HG03103 (cell line): Measurements from ENCODE around the gene PAWR.
"Not testable (repeated sequence)": the region's sequence is repeated elsewhere in the genome, so short reads cannot be mapped to it uniquely, and the experiment has no call there.

Experiments
- ATAC-seq: cut with Tn5 transposase; IDR thresholded peaks from one replicate; pipeline ENCODE4 v1.9.1; 2021; ENCODE audit warnings: low read depth; ENCODE audit not compliant: unreplicated experiment

The PAWR gene

DNA sequence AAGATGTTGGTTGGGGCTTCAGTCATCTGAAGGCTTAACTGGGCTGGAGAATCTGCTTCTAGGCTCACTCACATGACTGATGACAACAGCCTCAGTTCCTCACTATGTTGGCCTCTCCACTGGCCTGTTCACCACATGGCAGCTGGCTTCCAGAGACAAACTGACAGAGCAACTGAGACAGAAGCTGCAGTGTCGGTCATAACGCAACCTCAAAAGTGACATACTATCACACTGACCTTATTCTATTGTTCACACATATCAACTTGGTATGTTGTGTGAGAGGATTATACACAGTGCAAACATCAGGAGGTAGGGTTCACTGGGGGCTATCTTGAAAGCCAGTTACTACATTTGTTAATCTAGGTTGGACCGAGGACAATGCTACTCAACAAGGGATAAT lies 92.9 kb downstream of the PAWR start:
- ATAC-seq = no peak

DNA sequence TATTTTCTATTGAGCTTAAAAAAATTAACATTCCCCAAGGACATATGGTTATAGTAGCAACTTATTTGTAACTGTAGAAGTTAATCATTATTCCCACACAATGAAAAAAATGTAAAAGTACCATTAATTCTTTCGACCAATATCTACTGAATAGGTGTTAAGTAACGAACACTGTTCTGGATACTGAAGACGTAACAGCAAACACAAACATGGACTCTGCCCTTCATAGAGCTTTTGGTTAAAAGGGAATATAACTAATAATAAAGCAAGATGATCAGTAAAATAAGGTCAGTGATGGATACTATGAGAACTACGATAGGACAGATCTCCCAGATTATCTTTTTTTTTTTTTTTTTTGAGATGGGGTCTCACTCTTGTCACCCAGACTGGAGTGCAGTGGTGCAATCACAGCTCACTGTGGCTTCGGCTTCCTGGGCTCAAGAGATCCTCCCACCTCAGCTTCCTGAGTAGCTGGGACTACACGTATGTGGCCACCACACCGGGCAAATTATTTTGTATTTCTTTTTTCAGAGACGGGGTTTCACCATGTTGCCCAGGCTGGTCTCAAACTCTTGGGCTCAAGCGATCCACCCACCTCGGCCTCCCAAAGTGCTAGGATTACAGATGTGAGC lies 93.9 kb downstream of the PAWR start:
- no peak for ATAC-seq

DNA sequence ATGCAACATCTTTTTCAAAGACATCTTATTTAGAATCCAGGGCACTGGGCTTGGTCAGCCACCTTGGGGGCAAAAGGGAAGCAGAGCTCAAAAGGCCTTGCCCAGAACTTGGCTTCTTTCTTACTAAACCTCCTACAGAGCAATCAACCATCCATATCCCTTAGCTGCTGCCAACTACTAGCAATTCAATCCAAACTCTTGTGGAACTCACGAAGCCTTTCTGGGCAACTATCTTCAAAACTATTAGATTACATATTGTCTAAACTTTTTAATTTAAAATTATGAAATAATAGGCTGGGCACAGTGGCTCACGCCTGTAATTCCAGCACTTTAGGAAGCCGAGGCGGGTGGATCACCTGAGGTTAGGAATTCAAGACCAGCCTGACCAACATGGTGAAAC lies 95.5 kb downstream of the PAWR start:
- ATAC-seq = no peak

DNA sequence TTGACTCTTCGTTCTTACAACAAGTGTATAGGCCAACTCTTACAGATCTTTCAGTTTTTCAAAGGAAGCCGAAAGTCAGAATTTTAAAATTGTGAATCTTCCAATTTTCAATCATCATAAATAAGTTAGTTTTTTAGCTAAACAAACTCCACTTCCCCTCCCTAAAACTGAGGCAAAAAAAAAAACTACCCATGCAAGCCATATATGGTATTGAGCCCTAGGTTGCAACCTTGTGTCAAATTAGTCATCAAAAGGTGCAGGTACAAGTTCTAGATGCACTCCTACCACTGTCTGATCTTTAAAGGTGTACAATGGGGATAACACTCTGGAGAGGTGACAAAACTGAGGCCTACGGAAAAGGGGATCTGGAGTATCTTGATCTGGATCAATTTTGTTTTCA lies 97.9 kb downstream of the PAWR start:
- no peak for ATAC-seq

DNA sequence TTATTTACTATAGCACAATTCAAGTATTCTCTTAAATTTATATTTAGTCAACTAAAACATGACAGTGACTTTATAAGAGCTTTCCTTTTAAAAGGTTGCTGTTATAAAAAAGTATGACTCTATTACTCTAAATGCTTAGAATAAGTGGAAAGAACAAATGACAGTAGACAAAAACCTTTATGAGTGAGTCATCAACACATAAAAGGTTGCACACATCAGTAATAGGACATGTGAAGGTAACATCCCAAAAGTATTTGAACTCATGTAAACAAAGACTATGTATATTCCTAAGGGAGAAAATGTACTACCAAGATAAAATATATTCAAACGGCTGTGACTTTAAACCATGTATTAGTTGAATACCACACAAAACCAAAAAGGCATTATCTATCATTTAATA lies 98.8 kb downstream of the PAWR start:
- no peak for ATAC-seq

DNA sequence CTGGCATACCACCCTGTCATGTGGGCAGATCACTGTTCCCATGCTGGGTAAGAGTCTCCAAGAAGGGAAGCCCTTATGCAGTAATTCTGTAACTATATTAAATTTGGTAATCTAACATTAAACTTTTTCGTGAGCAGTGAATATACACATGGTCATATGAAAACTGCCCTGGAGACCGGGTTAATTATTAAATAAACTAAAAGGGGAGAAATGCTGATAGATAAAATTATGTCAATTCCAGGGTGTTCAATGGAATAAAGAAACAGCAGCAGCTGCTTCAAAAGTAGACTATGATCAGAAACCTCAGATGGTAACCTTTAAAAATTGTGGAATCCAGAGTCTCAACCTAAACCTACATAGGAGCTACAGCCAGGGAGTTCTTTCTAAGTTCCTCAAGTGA lies 100.0 kb downstream of the PAWR start:
- no peak for ATAC-seq

DNA sequence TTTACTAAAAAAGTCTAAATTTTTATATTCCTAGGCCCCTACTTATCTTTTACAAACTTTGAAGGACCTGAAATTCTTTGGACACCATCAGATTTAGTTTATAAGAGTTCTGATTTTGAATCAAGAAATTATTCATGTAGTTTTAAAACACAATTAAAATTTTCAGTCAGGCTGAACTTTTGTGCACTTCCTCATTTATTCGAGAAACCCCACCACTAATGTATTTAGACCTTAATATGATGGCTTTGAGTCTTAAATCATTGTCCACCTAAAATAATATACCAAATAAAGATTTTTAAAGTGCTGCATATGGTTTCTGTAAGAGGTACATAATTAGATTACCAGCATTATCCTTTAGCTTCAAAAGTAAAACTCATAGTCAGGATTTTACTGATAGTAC lies 103.4 kb downstream of the PAWR start:
- ATAC-seq = no peak

DNA sequence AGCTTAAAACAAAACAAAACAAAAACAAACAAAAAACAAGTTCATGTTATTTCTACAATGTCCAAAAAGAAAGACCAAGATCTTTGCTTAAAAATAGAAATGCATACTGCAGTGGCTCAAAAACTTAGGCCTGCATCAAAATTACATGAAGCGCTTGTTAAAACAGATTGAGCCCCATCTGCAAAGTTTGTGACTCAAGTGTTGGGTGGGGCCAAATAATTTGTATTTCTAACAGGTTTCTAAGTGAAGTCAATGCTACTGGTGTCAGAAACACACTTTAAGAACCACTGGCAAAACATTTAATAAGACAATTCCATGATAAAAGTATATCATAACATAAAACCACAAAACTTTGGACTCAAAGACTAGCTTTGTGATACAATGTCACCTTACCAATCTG lies 105.6 kb downstream of the PAWR start:
- ATAC-seq = no peak

DNA sequence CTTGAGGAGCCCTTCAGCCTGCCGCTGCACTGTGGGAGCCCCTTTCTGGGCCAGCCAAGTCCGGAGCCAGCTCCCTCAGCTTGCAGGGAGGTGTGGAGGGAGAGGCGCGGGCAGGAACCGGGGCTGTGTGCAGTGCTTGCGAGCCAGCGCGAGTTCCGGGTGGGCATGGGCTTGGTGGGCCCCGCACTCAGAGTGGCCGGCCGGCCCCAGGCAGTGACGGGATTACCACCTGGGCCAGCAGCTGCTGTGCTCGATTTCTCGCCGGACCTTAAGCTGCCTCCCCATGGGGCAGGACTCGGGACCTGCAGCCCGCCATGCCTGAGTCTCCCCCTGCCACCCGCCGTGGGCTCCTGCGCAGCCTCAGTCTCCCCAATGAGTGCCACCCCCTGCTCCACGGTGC lies 116.9 kb downstream of the PAWR start:
- ATAC-seq = no peak

DNA sequence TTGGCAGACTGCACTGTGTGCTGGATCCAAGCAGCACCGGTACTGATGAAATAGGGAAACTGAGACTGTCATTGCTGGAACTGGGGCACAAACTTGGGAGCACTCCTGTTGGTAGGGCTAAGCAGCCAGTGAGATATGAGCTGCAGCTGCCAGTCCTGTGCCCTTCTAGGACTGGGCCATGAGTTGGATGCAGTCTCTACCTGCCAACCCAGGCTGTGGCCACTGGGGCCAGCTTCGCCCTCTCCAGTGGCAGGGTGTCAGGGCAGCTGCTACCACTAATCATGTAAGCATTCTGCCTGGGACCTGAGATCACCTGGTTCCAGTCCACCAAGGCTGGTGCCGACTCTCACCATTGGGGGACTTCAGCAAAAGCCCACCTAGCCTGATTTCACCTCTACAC lies 121.1 kb downstream of the PAWR start:
- no peak for ATAC-seq

DNA sequence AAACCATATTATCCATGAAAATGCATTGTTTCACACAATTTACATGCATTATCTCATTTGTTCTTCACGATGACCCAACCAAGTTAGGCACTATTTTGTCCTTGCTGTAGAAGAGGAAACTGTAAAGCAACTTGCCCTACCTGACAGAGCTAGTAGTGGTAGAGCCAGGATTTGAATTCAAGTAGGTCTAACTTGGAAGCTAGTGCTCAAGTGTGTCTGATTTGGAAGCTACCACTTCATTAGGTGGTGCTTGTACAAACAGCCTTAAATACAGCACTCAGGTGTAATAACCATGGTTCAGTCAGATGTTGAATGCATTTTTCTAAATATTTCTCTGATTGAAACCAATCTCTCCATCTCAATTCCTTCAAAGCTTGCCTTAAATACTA lies 123.6 kb downstream of the PAWR start:
- ATAC-seq = no peak

DNA sequence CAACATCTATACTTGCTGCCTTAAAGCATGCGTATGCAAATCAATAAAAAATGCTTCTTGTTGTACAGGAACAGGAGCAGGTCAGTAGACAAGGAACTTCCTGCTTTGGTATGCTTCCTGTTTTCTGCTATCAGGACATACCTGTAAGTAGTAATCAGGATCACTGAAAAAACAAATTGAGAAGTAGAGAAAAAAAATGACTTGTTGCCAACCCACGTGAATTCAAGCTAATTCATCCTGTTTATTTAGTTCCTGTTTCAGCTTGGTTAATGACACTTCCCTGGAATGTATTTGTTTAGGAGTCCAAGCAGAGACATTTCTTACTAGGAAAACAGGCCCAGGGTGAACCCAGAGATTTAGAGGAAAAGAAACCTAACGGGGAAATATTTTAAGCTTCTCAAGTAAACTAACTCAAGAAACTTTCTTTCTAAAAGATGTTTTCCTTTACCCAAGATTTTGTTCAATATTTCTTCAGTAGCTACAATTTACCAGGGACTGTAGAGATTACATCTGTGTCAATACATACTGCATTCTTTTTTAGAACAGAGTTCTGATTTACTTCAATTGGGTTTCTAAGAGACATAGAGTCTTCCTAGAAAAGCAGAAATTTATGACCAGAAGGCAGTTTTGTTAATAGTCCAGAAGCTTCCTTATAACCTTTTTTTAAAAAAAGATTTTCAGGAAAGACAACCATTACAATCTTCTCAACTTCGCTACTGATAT lies 124.2 kb downstream of the PAWR start:
- no peak for ATAC-seq

DNA sequence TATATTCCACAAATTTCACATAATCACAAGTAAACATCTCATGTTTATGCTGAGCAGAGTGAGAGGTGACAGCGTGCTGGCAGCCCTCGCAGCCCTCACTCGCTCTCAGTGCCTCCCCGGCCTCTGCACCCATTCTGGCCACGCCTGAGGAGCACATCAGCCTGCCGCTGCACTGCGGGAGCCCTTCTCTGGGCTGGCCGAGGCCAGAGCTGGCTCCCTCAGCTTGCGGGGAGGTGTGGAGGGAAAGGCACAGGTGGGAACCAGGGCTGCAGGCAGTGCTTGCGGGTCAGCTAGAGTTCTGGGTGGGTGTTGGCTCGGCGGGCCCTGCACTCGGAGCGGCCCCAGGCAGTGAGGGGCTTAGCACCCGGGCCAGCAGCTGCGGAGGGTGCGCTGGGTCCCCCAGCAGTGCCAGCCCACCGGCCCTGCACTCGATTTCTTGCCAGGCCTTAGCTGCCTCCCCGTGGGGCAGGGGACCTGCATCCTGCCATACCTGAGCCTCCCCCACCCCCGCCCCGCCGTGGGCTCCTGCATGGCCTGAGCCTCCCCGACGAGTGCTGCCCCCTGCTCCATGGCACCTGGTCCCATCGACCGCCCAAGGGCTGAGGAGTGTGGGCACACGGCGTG lies 125.9 kb downstream of the PAWR start:
- not testable (repeated sequence) for ATAC-seq

DNA sequence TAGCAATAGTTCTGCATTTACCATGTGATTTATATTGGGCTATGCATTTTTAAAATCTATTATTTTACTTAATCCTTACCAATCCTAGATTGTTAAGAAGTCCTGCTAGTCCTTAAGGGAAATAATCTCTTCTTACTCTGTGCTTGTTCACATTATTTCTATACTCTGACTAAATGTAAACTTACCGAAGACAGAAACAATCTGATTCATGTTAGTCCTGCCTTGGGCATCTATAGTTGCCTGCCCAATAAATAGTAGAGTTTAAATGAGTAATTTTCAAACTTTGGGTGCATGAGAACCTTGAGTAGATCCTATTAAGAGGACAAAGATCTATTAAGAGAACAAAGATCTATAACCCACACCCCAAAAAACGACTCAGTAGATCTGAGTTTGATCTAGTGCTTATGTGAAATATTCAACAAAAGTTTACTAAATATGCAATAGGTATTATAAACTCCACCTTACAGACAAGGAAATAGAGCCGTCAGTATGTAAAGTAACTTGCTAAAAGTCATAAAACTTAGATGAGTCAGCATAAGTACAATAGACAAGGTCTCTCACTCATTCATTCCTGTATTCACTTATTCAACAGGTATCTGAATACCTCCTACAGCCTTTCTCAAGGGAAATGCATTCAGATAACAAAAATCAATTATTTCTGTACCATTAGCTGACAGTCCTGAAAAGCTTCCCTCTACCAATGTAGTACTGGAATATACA lies 127.6 kb downstream of the PAWR start:
- ATAC-seq = no peak

DNA sequence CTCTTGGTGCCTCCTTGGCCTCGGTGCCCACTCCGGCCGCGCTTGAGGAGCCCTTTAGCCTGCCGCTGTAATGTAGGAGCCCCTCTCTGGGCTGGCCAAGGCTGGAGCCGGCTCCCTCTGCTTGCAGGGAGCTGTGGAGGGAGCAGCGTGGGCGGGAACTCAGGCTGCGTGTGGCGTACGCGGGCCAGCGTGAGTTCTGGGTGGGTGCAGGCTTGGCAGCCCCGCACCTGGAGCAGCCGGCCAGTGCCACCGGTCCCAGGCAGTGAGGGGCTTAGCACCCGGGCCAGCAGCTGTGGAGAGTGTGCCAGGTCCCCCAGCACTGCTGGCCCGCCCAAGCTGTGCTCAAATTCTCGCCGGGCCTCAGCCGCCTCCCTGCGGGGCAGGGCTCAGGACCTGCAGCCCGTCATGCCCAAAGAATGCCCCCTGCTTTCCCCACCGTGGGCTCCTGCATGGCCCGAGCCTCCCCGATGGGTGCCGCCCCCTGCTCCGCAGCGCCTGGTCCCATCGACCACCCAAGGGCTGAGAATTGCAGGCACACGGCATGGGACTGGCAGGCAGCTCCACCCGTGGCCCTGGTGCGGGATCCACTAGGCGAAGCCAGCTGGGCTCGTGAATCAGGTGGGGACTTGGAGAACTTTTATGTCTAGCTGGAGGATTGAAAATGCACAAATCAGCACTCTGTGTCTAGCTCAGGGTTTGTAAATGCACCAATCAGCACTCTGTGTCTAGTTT lies 129.2 kb downstream of the PAWR start:
- no peak for ATAC-seq

DNA sequence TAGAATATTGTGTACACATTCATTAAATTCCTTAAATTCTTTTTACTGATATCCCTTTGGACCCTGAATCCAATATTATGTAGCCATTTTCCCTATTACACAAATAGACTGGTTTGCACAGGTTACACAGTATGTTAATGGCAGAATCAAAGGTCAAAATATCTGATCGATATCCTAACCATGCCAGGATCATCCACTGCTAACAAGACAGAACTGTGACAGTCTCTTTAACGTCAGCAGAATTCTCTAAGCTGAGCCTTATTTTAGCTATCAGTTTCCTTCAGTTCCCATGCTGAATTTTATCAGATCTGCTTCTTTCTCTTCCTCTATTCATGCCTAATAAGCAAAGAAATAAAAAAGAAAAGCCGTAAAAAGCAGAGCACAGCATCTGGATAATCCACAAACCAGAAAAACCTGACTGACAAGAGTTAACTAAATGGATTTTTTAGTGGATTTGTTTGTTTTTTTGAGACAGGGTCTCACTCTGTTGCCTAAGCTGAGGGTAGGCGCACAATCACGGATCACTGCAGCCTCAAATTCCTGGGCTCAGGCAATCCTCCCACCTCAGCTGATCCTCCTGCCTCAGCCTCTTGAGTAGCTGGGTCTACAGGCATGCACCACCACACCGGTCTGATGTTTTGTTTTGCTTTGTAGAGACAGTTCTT lies 130.4 kb downstream of the PAWR start:
- ATAC-seq = no peak

DNA sequence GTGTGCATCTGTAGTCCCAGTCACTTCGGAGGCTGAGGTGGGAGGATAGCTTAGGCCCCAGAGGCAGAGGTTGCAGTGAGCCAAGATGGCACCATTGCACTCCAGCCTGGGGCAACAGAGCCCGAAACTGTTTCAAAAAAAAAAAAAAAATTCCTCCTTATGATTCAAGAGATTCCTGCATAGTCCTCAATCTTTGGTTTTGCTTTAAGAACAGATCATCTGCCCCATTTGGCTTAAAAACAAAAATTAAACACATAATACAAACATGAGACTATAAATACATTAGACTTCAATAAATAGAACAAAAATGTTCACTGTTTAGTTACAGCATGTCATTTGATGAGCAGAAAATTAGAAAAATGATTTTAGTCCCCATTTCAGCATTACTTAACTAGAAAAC lies 131.2 kb downstream of the PAWR start:
- ATAC-seq = no peak

DNA sequence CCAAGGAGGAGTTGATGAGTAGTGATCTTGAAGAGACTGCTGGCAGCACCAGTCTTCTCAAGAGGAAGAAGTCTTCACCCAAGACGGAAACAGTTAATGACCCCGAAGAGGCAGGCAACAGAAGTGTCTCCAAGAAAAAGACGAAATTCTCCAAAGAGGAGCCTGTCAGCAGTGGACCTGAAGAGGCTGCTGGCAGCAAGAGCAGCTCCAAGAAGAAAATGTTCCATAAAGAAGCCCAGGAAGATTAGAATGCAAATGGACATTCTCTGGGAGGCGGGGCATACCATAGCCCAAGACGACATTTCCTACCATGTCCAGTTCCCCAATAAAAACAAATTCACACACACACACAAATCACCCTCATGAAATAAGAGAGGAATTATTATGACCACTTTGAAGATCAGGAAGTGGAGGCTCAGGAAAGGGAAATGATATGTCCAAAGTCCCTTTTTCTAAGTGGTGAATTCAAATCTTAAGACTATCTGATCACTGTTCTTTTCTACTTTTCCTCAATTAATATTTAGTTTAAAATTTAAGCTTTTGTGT lies 131.8 kb downstream of the PAWR start:
- no peak for ATAC-seq

DNA sequence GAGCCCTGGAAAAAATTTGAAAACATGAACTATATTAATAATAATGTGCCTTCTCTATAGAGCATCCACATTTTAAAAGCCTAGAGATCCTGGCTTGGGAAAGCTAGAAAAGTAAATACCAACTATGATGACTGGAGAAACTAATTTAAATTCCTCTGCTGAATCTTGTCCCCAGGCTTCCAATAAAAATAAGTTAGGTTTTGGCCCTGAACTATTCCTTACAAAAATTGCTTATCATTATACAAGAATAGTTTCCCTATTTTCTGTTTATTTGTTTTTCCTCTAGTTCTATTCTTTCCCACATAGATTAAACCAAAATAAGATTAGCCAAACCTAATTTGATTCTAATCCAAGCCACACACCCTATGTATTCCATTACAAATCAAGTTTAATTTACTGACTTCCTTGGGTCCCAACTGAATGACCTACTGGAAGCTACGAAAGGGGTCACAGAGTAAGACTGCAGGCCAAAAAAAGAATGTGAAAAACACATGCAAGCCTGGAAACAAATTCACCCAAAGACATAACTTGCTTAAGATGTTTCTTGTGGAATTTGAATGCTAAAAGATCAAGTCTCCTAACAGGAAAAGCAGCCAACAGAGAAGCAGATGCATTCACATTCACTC lies 133.0 kb downstream of the PAWR start:
- no peak for ATAC-seq
